HUES6 (cell line): ENCODE data around the gene BTRC.

Experiments used
- H3K27ac ChIP-seq: 2 replicates; pipeline ENCODE4 v1.7.0; 2013; ENCODE audit warnings: low read depth, mild to moderate bottlenecking, low read length, inconsistent platforms
- H3K27me3 ChIP-seq: 2 replicates; pipeline ENCODE4 v1.6.1; 2013; ENCODE audit warnings: low read length; ENCODE audit not compliant: control insufficient read depth, insufficient read depth
- H3K36me3 ChIP-seq: 2 replicates; pipeline ENCODE4 v1.6.1; 2013; ENCODE audit warnings: low read length; ENCODE audit not compliant: control insufficient read depth, insufficient read depth
- H3K4me1 ChIP-seq: 2 replicates; pipeline ENCODE4 v1.6.1; 2013; ENCODE audit warnings: low read length; ENCODE audit not compliant: control insufficient read depth, insufficient read depth
- H3K4me3 ChIP-seq: 2 replicates; pipeline ENCODE4 v1.5.1; 2013; ENCODE audit warnings: low read depth, low read length
- H3K9ac ChIP-seq: one replicate; pipeline ENCODE4 v1.6.1; 2013; ENCODE audit warnings: mild to moderate bottlenecking, low read length
- H3K9me3 ChIP-seq: 2 replicates; pipeline ENCODE4 v1.6.1; 2013; ENCODE audit warnings: low read depth, low read length; ENCODE audit not compliant: control insufficient read depth, insufficient read depth

The BTRC gene

GRCh38 chr10:101485681-101486554 lies 132.0 kb downstream of the BTRC start:
- Histone ChIP-seq H3K9me3 (no peaks in the 10 kb centered on the region), H3K4me1 (peaks cover 29% of the 10 kb centered on the region), H3K36me3 (no peaks in the 10 kb centered on the region), H3K4me3 (peak overlapping the region; percentile 54), H3K27me3 (no peaks in the 10 kb centered on the region), H3K27ac (no peak overlapping the region), H3K9ac (peak overlapping the region; percentile 13)

DNA sequence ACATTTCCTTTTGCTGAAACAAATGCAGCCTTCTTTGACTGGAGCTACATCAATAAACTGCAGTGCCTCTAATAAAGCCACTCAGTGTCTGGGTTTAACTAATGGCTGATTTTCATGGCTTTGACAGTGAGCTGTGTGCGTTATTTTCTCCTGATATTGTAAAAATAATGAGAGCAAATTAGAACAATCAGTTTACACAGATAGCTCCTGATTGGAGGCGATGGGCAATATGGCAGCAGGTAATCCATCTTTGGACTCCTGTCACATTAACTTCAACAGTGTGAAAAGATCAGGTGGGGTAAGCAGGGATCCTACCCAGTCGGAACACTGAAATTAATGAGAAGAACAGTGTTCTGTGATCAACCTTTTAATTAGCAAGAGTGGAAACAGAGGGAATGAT lies 133.4 kb downstream of the BTRC start:
- no peaks in the 10 kb centered on the region for H3K27me3 ChIP-seq

DNA sequence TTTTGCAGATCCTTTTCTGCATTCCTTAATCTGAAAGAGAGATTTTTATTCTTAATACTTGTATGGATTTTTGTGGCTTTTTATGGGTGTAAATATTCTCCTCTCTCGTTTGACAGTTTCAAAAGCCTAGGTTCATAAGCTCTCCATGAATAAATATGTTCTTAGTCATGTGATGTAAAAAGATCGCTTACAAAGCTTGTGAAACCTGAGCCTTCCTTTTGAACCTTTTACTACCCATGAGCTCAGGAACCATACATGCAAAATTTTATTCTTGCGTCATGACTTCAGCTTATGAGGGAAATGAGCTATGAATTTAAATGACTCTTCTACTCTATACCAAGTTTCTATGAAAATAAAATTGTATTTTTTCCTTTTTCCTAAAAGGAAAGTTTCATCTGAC lies 135.4 kb downstream of the BTRC start:
- Histone ChIP-seq H3K36me3 (no peaks in the 10 kb centered on the region), H3K9me3 (no peaks in the 10 kb centered on the region), H3K27ac (0 out of 2 replicates have a peak overlapping the region, but pooled peaks have one; percentile 8), H3K4me3 (no peak overlapping the region), H3K9ac (no peak overlapping the region), H3K4me1 (peaks cover 29% of the 10 kb centered on the region), H3K27me3 (no peaks in the 10 kb centered on the region)

More for the DNA sequence above, 133.4 kb downstream of the BTRC start:
- no peak overlapping the region for H3K9ac ChIP-seq
- H3K27ac ChIP-seq: no peak overlapping the region
- H3K4me1 ChIP-seq: peaks cover 29% of the 10 kb centered on the region
- no peaks in the 10 kb centered on the region for H3K9me3 ChIP-seq
- no peak overlapping the region for H3K4me3 ChIP-seq
- no peaks in the 10 kb centered on the region for H3K36me3 ChIP-seq

DNA sequence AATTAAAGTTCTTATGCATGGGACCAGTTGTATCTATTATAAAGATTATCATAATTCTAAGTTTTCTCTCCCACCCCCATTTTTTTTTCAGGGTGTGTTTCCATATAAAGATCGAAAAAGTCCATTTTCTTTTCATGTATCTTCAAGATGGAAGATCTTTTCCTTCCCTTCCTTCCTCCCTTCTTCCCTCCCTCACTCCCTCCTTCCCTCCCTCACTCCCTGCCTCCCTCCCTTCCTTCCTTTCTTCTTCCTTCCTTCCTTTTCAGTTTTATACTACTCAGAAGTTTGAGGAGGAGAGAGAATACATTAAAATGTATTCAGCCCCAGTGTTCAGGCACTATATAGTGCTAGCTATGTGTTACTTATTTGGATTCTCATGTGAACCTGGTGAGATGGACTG lies 136.1 kb downstream of the BTRC start:
- Histone ChIP-seq H3K9me3 (no peaks in the 10 kb centered on the region), H3K27me3 (no peaks in the 10 kb centered on the region), H3K9ac (no peak overlapping the region), H3K4me1 (peaks cover 29% of the 10 kb centered on the region), H3K36me3 (no peaks in the 10 kb centered on the region), H3K4me3 (no peak overlapping the region), H3K27ac (no peak overlapping the region)

- Histone ChIP-seq H3K36me3 (no peaks in the 10 kb centered on the region), H3K4me3 (no peak overlapping the region), H3K27ac (no peak overlapping the region), H3K4me1 (peaks cover 17% of the 10 kb centered on the region; the same call in 1 of the 2 replicates), H3K27me3 (no peaks in the 10 kb centered on the region), H3K9ac (no peak overlapping the region), H3K9me3 (no peaks in the 10 kb centered on the region)
Observed at GRCh38 chr10:101492205-101492604, 138.2 kb downstream of the BTRC start.

DNA sequence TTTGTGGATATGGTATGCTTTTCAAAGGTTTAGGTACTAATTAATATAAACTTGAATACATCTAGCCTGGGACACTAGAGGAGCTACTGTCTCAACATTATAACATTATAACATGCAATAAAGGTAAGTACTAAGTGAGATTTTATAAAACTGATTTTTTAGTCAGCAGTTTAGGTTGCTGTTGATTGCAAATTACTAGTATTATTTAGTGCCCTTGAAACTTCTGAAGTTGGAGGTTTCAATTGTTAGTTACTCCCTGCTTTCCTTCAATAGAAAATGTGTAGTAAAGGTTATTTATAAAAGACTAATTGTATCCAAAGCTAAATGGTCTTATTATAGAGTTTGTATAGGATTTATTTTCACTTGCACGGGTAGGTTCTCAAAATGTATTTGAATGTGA lies 138.8 kb downstream of the BTRC start:
- Histone ChIP-seq H3K9ac (no peak overlapping the region), H3K9me3 (no peaks in the 10 kb centered on the region), H3K4me1 (peaks cover 17% of the 10 kb centered on the region; the same call in 1 of the 2 replicates), H3K36me3 (no peaks in the 10 kb centered on the region), H3K27ac (no peak overlapping the region), H3K27me3 (no peaks in the 10 kb centered on the region), H3K4me3 (no peak overlapping the region)

GRCh38 chr10:101493249-101493648 lies 139.3 kb downstream of the BTRC start:
- Histone ChIP-seq H3K27me3 (no peaks in the 10 kb centered on the region), H3K4me1 (peaks cover 17% of the 10 kb centered on the region; the same call in 1 of the 2 replicates), H3K9ac (no peak overlapping the region), H3K27ac (no peak overlapping the region), H3K4me3 (no peak overlapping the region), H3K36me3 (no peaks in the 10 kb centered on the region), H3K9me3 (no peaks in the 10 kb centered on the region)

- Histone ChIP-seq H3K36me3 (no peaks in the 10 kb centered on the region), H3K9me3 (no peaks in the 10 kb centered on the region), H3K27me3 (no peaks in the 10 kb centered on the region), H3K9ac (no peak overlapping the region), H3K4me3 (no peak overlapping the region), H3K4me1 (peaks cover 17% of the 10 kb centered on the region; the same call in 1 of the 2 replicates), H3K27ac (no peak overlapping the region)
Observed at GRCh38 chr10:101493782-101494281, 139.9 kb downstream of the BTRC start.

- no peaks in the 10 kb centered on the region for H3K27me3 ChIP-seq
- H3K27ac ChIP-seq: no peak overlapping the region
- H3K4me1 ChIP-seq: peaks cover 9% of the 10 kb centered on the region; the same call in 1 of the 2 replicates
- H3K9ac ChIP-seq: no peak overlapping the region
- H3K9me3 ChIP-seq: no peaks in the 10 kb centered on the region
- no peak overlapping the region for H3K4me3 ChIP-seq
- H3K36me3 ChIP-seq: no peaks in the 10 kb centered on the region
Observed at GRCh38 chr10:101494650-101495049, 140.7 kb downstream of the BTRC start.

DNA sequence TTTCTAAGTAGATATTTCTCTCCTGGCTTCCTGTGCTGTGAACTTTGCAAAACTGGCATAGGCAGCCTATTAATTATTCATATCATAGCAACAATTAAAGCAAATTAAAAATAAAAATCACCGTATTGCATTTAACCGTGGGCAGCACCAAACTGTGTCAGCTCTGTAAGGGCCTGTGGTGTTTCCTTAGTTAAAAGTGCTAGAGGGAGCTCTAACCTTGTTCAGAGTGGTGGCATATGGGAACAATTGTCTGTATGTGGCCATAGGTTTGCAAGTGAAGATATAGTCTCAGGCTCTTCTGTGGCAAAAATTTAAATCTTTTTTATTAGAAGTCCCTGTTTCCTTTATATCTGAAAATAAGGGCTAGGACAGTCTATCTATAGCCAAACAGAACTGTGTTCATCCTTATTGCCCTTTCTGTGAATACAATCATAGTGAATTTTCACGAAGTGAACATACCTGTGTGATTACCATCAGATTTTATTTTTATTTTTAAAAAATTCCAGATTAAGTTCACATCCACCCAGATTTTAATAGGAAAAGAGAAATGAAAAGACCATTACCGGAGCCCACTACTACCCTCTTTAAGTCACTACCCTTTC lies 141.5 kb downstream of the BTRC start:
- no peak overlapping the region for H3K4me3 ChIP-seq
- no peaks in the 10 kb centered on the region for H3K27me3 ChIP-seq
- no peaks in the 10 kb centered on the region for H3K36me3 ChIP-seq
- peaks cover 1% of the 10 kb centered on the region; the same call in 1 of the 2 replicates for H3K4me1 ChIP-seq
- no peaks in the 10 kb centered on the region for H3K9me3 ChIP-seq
- no peak overlapping the region for H3K27ac ChIP-seq
- H3K9ac ChIP-seq: no peak overlapping the region

DNA sequence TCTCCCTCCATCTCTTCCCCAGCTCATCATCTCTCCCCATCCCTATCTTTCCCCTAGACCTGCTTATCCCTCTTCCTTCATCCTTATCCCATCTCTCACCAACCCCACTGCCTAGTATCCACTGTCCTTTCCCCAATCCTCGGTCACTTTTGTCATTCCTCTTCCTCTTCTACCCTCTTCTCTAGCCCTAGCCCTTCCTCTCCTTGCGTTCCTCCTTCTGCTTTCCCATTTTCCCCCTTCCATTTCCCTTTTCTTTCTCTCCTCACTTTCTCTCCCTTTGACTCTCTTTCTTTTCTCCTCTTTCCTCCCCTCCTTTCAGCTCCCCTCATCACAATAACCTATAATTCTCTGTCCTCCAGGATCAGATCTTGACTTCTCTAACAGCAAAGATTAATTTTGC lies 150.5 kb downstream of the BTRC start:
- Histone ChIP-seq H3K36me3 (no peaks in the 10 kb centered on the region), H3K4me1 (no peaks in the 10 kb centered on the region), H3K27me3 (no peaks in the 10 kb centered on the region), H3K4me3 (no peak overlapping the region), H3K27ac (no peak overlapping the region), H3K9me3 (no peaks in the 10 kb centered on the region), H3K9ac (no peak overlapping the region)
